Suprapubic skin (tissue), 4 donors: ENCODE measurements around the gene FAM78A. TPM values are rescaled to one million over a fixed set of nuclear protein-coding genes. Genes with fewer than 3 reads are reported as not detected.
A peak's percentile ranks its signal among the peaks of the same experiment; 100 is the strongest.

ENCODE experiments used
- DNase-seq, 2 donors: peaks; one replicate each; pipeline ENCODE4 v3.0.0-alpha.2; 2019; ENCODE audit warnings: low spot score in 2 of 2
- H3K27ac ChIP-seq: fragments of 200-600 bp; sonication (generic); one replicate; pipeline ENCODE4 v1.5.1; 2019
- H3K27me3 ChIP-seq: fragments of 200-600 bp; sonication (generic); one replicate; pipeline ENCODE4 v1.5.1; 2019
- H3K36me3 ChIP-seq: fragments of 200-600 bp; sonication (generic); one replicate; pipeline ENCODE4 v1.5.1; 2019
- H3K4me1 ChIP-seq: fragments of 200-600 bp; sonication (generic); one replicate; pipeline ENCODE4 v1.5.1; 2019
- H3K4me3 ChIP-seq: fragments of 200-600 bp; sonication (generic); one replicate; pipeline ENCODE4 v1.5.1; 2019; ENCODE audit warnings: mild to moderate bottlenecking
- H3K9me3 ChIP-seq: fragments of 200-600 bp; sonication (generic); one replicate; pipeline ENCODE4 v1.5.1; 2019
- EP300 ChIP-seq: sonication (generic); formaldehyde crosslinking; IDR thresholded peaks from one replicate; pipeline ENCODE4 v1.6.1; 2017; ENCODE audit warnings: antibody characterized with exemption
- POLR2A ChIP-seq, 2 donors: fragments of 450-650 bp; IDR thresholded peaks; one replicate each; pipeline ENCODE4 v1.6.1; 2017; ENCODE audit warnings: antibody characterized with exemption in 2 of 2, mild to moderate bottlenecking in 2 of 2, moderate library complexity in 2 of 2
- POLR2AphosphoS5 ChIP-seq, 3 donors: sonication (generic); formaldehyde crosslinking; IDR thresholded peaks; one replicate each; pipeline ENCODE4 v1.6.1; 2017; ENCODE audit warnings: antibody characterized with exemption in 3 of 3
- WGBS: methylation state at CpG from one replicate; pipeline ENCODE4 v1.1.5; 2018; 5-methylcytosine and 5-hydroxymethylcytosine counted together
- total RNA-seq, 4 donors: library from RNA; depleted of rRNA; stranded (reverse); fragments of >200 nt; gene quantifications; one replicate each; pipeline ENCODE4 v1.1.0, GENCODE V29; 2016
- TF ChIP-seq, protein P1 (sequence below), 2 donors: fragments of 200-600 bp in 1 of 2; fragments of 450-650 bp in 1 of 2; sonication (generic) in 1 of 2; IDR thresholded peaks; one replicate each; pipeline ENCODE4 v1.5.1; 2016 to 2019; ENCODE audit warnings: antibody characterized with exemption in 2 of 2, mild to moderate bottlenecking in 1 of 2, moderate library complexity in 1 of 2

Gene FAM78A
- total RNA-seq, 4 donors from 2014 or later = 0.81 to 2.0 (median 1.3) TPM

DNA sequence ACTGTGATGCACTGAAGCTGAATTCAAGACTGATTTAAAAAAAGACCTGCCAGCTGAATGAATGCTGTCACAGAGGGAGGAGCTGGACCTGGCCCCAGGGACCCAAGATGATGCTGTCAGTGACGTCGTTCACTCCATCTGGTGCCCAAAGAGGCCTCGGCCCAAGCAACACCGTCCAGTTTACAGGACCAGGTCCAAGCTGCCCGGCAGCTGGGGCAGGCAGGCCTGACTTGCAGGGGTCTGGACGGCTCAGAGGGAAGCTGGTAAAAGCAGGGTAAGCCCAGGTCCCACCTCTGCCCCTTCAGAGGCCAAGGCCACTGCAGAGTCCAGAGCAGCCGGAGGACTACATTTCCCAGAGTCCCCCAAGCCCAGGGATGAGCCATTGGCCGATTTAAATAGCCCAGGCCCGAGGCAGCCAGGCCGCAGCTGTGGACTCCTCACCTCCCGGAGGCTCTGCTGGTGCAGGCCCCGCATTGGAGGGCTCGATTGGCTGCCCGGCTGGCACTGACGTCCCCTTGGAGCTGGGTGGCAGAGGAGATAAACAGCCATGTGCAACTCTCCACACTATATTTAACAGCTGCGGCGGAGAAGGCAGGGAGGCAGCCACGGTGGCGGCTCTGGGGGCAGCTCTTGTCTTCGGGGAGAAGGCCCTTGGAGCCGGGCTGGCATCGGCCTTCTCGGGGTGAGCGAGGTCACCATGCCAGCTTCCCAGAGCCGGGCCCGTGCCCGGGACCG, 13.2 kb upstream of the FAM78A start, which contains the start of gene PLPP7:
TSS of gene PLPP7 (plus strand) at position 423 of the 735 bp plus-strand sequence. CDS start at position 698, 275 bp downstream.
- H3K9me3 ChIP-seq = no peaks in the 10 kb centered on the region
- H3K27me3 ChIP-seq = no peaks in the 10 kb centered on the region
- no peaks in the 10 kb centered on the region for H3K36me3 ChIP-seq
- H3K27ac ChIP-seq = peak within 1 kb of the TSS; percentile 53
- TF ChIP-seq POLR2A (IDR thresholded peaks at IDR 0.05) (no peak), EP300 (no peak), POLR2AphosphoS5 (IDR thresholded peaks at IDR 0.05) (no peak)
- TF ChIP-seq, protein P1, sequence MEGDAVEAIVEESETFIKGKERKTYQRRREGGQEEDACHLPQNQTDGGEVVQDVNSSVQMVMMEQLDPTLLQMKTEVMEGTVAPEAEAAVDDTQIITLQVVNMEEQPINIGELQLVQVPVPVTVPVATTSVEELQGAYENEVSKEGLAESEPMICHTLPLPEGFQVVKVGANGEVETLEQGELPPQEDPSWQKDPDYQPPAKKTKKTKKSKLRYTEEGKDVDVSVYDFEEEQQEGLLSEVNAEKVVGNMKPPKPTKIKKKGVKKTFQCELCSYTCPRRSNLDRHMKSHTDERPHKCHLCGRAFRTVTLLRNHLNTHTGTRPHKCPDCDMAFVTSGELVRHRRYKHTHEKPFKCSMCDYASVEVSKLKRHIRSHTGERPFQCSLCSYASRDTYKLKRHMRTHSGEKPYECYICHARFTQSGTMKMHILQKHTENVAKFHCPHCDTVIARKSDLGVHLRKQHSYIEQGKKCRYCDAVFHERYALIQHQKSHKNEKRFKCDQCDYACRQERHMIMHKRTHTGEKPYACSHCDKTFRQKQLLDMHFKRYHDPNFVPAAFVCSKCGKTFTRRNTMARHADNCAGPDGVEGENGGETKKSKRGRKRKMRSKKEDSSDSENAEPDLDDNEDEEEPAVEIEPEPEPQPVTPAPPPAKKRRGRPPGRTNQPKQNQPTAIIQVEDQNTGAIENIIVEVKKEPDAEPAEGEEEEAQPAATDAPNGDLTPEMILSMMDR (IDR thresholded peaks at IDR 0.05) = no peak
- H3K4me1 ChIP-seq = peaks cover 3% of the 10 kb centered on the region
- peak in 1 of 2 donors; percentile 80 for DNase-seq
- peak within 1 kb of the TSS; percentile 47 for H3K4me3 ChIP-seq
- 27% methylated on average over 3 of the region's 28 CpGs for WGBS

- H3K4me1 ChIP-seq = peaks cover 3% of the 10 kb centered on the region
- H3K27me3 ChIP-seq = peaks cover under 1% of the 10 kb centered on the region
- H3K4me3 ChIP-seq = no peak overlapping the region
- no peak for DNase-seq
- no peak overlapping the region for H3K27ac ChIP-seq
- H3K36me3 ChIP-seq = no peaks in the 10 kb centered on the region
- 89% methylated on average over 6 of the region's 9 CpGs for WGBS
- no peak for TF ChIP-seq EP300
- TF ChIP-seq, protein P1 (IDR thresholded peaks at IDR 0.05) = no peak
- TF ChIP-seq POLR2A (IDR thresholded peaks at IDR 0.05) = no peak
- TF ChIP-seq POLR2AphosphoS5 (IDR thresholded peaks at IDR 0.05) = no peak
- H3K9me3 ChIP-seq = no peaks in the 10 kb centered on the region
These were observed 11.9 kb upstream of the FAM78A start for GRCh38 chr9:131288217-131288616.

DNA sequence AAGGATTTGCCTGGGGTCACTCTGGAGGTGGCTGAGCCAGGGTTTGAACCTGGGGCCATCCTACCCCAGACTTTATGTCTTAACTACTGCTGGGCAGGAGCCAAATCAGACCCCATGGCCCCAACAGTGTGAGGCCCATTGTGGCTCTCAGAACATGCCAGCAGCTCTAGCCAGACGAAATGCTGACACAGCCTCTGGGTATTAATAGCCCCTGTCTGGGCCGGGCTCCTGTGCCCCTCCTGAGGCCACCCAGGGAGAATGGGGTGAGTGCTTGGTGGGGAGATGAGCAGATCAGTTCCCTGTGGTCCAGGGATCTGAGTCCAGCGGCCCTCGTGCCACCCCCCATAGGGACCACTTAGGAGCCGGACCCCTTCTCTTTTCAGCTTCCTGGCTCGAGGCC, 11.0 kb upstream of the FAM78A start:
- WGBS = 72% methylated on average over 2 of the region's 6 CpGs
- Histone ChIP-seq H3K4me3 (no peak overlapping the region), H3K9me3 (no peaks in the 10 kb centered on the region), H3K4me1 (peaks cover 11% of the 10 kb centered on the region), H3K36me3 (no peaks in the 10 kb centered on the region), H3K27ac (no peak overlapping the region), H3K27me3 (peaks cover 10% of the 10 kb centered on the region)
- TF ChIP-seq POLR2AphosphoS5 (IDR thresholded peaks at IDR 0.05) (no peak), POLR2A (IDR thresholded peaks at IDR 0.05) (no peak), EP300 (no peak)
- TF ChIP-seq, protein P1 (IDR thresholded peaks at IDR 0.05) = no peak
- no peak for DNase-seq

DNA sequence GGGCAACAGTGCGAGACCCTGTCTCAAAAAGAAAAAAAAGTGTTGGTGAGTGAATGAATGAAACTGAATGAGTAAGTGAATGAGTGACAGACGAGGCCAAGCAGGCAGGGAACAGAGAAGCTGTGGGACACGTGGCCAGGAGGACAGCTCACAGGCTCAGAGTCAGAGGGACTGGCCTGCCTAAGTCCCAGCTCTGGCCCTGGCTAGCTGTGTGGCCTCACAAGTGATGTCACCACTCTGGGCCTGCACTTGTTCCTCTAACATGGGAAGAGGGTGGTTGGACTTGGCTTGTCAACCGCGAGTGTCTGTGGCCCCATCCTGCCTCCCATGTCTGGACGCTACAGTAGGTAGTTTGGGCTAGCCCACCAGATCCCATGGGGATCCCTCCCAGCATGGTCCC, 8.5 kb upstream of the FAM78A start:
- 87% methylated on average over 6 of the region's 6 CpGs for WGBS
- Histone ChIP-seq H3K4me3 (no peak overlapping the region), H3K36me3 (no peaks in the 10 kb centered on the region), H3K9me3 (no peaks in the 10 kb centered on the region), H3K27me3 (peaks cover 32% of the 10 kb centered on the region), H3K27ac (no peak overlapping the region), H3K4me1 (peaks cover 10% of the 10 kb centered on the region)
- no peak for TF ChIP-seq EP300
- no peak for DNase-seq

DNA sequence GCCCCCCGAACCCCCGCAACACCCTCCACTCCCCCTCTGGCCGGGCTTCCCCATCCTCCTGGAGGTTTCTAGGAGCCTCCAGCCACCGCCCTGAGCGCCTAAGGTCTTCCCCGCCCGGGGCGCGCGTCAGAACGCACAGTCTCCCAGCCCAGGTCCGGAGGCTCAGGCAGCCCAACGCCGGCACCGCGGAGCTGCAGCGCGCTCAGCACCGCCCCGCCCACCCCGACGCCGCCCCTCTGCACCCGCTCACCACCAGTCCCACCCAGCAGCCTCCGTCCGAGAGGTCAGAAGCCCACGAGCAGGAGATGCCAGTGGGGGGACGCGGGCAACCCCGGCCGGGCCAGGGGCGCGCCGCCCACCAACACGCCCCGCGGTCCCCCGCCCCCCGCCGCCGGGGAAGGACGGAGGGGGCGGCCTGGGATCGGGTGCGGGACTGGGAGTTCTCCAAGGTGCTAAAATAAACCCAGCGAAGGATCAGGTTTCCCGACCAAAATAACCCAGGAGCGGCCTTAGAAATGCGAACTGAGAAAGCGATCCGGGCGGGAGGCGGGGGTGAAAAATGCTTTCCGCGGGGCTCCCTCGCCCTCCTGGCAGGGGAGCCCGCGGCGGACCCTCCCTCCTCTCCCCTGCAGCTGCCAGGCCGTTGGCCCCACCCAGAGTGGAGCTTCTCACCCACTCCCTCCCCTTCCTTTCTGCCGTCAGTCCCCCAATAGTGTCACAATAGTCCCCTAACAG, 6.5 kb upstream of the FAM78A start:
- Histone ChIP-seq H3K4me3 (peak overlapping the region; percentile 32), H3K4me1 (peaks cover 14% of the 10 kb centered on the region), H3K27ac (no peak overlapping the region), H3K36me3 (no peaks in the 10 kb centered on the region), H3K9me3 (no peaks in the 10 kb centered on the region), H3K27me3 (peaks cover 32% of the 10 kb centered on the region)
- WGBS = 13% methylated on average over 4 of the region's 61 CpGs
- TF ChIP-seq EP300 = no peak
- no peak for TF ChIP-seq POLR2A (IDR thresholded peaks at IDR 0.05)
- DNase-seq = no peak

- peaks cover 18% of the 10 kb centered on the region for H3K4me1 ChIP-seq
- H3K36me3 ChIP-seq = no peaks in the 10 kb centered on the region
- no peaks in the 10 kb centered on the region for H3K9me3 ChIP-seq
- DNase-seq = no peak
- peaks cover 32% of the 10 kb centered on the region for H3K27me3 ChIP-seq
- no peak overlapping the region for H3K27ac ChIP-seq
- TF ChIP-seq, protein P1 (IDR thresholded peaks at IDR 0.05) = no peak
- no peak for TF ChIP-seq POLR2AphosphoS5 (IDR thresholded peaks at IDR 0.05)
- TF ChIP-seq POLR2A (IDR thresholded peaks at IDR 0.05) = no peak
- no peak for TF ChIP-seq EP300
- 71% methylated on average over 4 of the region's 4 CpGs for WGBS
- no peak overlapping the region for H3K4me3 ChIP-seq
These were observed 5.9 kb upstream of the FAM78A start for GRCh38 chr9:131282175-131282574.
